ENCODE data around the gene TPTE. TPM values are rescaled to one million over a fixed set of nuclear protein-coding genes. Genes with fewer than 3 reads are reported as not detected.
"Not testable (repeated sequence)": the region's sequence is repeated elsewhere in the genome, so short reads cannot be mapped to it uniquely, and the experiment has no call there.

The TPTE gene
- total RNA-seq = not detected
- polyA plus RNA-seq = under 1 TPM in 1 of 2 donors, not detected in 1; 0.16 TPM
- long read RNA-seq, donor 1 = 0 reads
- long read RNA-seq, donor 2, transcript TPTE-204 (24 exons, 2,150 nt) = major isoform, 12 of 22 reads
- long read RNA-seq, donor 2, transcript TPTE-205 (23 exons, 2,542 nt) = minor isoform, 9 of 22 reads
- long read RNA-seq, donor 2, partial matches to known transcripts = 0 of 22 reads
- long read RNA-seq, donor 2, other reads (novel, unspliced or antisense) = 0 of 22 reads
- long read RNA-seq, donor 3 = 0 reads

- no peaks in the 10 kb centered on the region for H3K27me3 ChIP-seq
- TF ChIP-seq CTCF (IDR thresholded peaks at IDR 0.05) (no peak), EP300 (IDR thresholded peaks at IDR 0.05) (no peak)
- no peak within 1 kb of the TSS for H3K27ac ChIP-seq
- H3K36me3 ChIP-seq = no peaks in the 10 kb centered on the region
- WGBS, 3 donors = 52 to 71% (median 64%) methylated on average over 63 to 66 of the region's 66 CpGs
- intact Hi-C loops (cut with DNase I) = no loop called here
- no peak for DNase-seq
- peaks cover 0 to 8% of the 10 kb centered on the region in 2 donors for H3K9me3 ChIP-seq
- no peak within 1 kb of the TSS for H3K4me3 ChIP-seq
- no peaks in the 10 kb centered on the region for H3K4me1 ChIP-seq (ENCODE audit: insufficient read depth)
Measured at GRCh38 chr21:10521091-10521598, at the start of gene TPTE. TPTE (plus strand) TSS chr21:10521583; CDS start chr21:10538724, 17,141 bp downstream.

GRCh38 chr21:10471999-10472398 is 49.4 kb upstream of the TPTE start:
- H3K9me3 ChIP-seq; H3K36me3 ChIP-seq; DNase-seq; H3K27me3 ChIP-seq; intact Hi-C loops (cut with DNase I); H3K4me3 ChIP-seq; H3K4me1 ChIP-seq (ENCODE audit: insufficient read depth); H3K27ac ChIP-seq: not testable (repeated sequence)

GRCh38 chr21:10477794-10478193 is 43.6 kb upstream of the TPTE start:
- intact Hi-C loops (cut with DNase I); H3K9me3 ChIP-seq; DNase-seq; H3K36me3 ChIP-seq; H3K27me3 ChIP-seq; H3K4me3 ChIP-seq; H3K4me1 ChIP-seq (ENCODE audit: insufficient read depth); H3K27ac ChIP-seq: not testable (repeated sequence)
- WGBS, 3 donors = 47 to 55% (median 52%) methylated on average over 7 of the region's 7 CpGs

GRCh38 chr21:10479875-10480274 is 41.5 kb upstream of the TPTE start:
- H3K36me3 ChIP-seq; H3K27ac ChIP-seq; H3K4me1 ChIP-seq (ENCODE audit: insufficient read depth); H3K4me3 ChIP-seq; DNase-seq; H3K27me3 ChIP-seq; intact Hi-C loops (cut with DNase I); H3K9me3 ChIP-seq: not testable (repeated sequence)
- WGBS, 3 donors = 27 to 43% (median 32%) methylated on average over 4 of the region's 4 CpGs

GRCh38 chr21:10484864-10485263 is 36.5 kb upstream of the TPTE start:
- WGBS, 3 donors = 54 to 61% (median 59%) methylated on average over 3 of the region's 3 CpGs
- H3K9me3 ChIP-seq; H3K27me3 ChIP-seq; H3K27ac ChIP-seq; H3K4me1 ChIP-seq (ENCODE audit: insufficient read depth); H3K36me3 ChIP-seq; H3K4me3 ChIP-seq; DNase-seq; intact Hi-C loops (cut with DNase I): not testable (repeated sequence)

GRCh38 chr21:10490453-10490852 is 30.9 kb upstream of the TPTE start:
- DNase-seq; H3K9me3 ChIP-seq; H3K27ac ChIP-seq; H3K4me1 ChIP-seq (ENCODE audit: insufficient read depth); H3K27me3 ChIP-seq; intact Hi-C loops (cut with DNase I); H3K36me3 ChIP-seq; H3K4me3 ChIP-seq: not testable (repeated sequence)
- WGBS, 3 donors = 53 to 55% (median 55%) methylated on average over 3 of the region's 3 CpGs

- H3K4me3 ChIP-seq = no peak overlapping the region
- DNase-seq = no peak
- TF ChIP-seq POLR2A (IDR thresholded peaks at IDR 0.05) = no peak
- TF ChIP-seq EP300 (IDR thresholded peaks at IDR 0.05) = no peak
- TF ChIP-seq CTCF (IDR thresholded peaks at IDR 0.05) = no peak
- no peaks in the 10 kb centered on the region for H3K27me3 ChIP-seq
- H3K4me1 ChIP-seq (ENCODE audit: insufficient read depth) = no peaks in the 10 kb centered on the region
- intact Hi-C loops (cut with DNase I) = no loop called here
- H3K36me3 ChIP-seq = no peaks in the 10 kb centered on the region
- 60 to 68% (median 65%) methylated on average over 6 of the region's 6 CpGs for WGBS, 3 donors
- H3K9me3 ChIP-seq = peaks cover 0 to 3% of the 10 kb centered on the region in 2 donors
- no peak overlapping the region for H3K27ac ChIP-seq
Measured at GRCh38 chr21:10511116-10511515, 10.3 kb upstream of the TPTE start.

GRCh38 chr21:10516889-10517288 is 4.5 kb upstream of the TPTE start:
- H3K36me3 ChIP-seq; H3K4me1 ChIP-seq (ENCODE audit: insufficient read depth); H3K27ac ChIP-seq; intact Hi-C loops (cut with DNase I); H3K27me3 ChIP-seq; H3K4me3 ChIP-seq; DNase-seq: not testable (repeated sequence)
- peaks cover 0 to 11% of the 10 kb centered on the region in 2 donors for H3K9me3 ChIP-seq
- 75 to 86% (median 76%) methylated on average over 3 of the region's 3 CpGs for WGBS, 3 donors

- DNase-seq; H3K27ac ChIP-seq; intact Hi-C loops (cut with DNase I); H3K36me3 ChIP-seq; H3K4me3 ChIP-seq; H3K4me1 ChIP-seq (ENCODE audit: insufficient read depth); H3K27me3 ChIP-seq: not testable (repeated sequence)
- WGBS, 3 donors = 72 to 78% (median 76%) methylated on average over 10 of the region's 10 CpGs
- peaks cover 0 to 11% of the 10 kb centered on the region in 2 donors for H3K9me3 ChIP-seq
Measured at GRCh38 chr21:10517904-10518303, 3.5 kb upstream of the TPTE start.

GRCh38 chr21:10521835-10522500 is 585 bp downstream of the TPTE start:
- DNase-seq; H3K4me1 ChIP-seq (ENCODE audit: insufficient read depth); H3K36me3 ChIP-seq; H3K27ac ChIP-seq; H3K9me3 ChIP-seq; intact Hi-C loops (cut with DNase I); H3K27me3 ChIP-seq; H3K4me3 ChIP-seq: not testable (repeated sequence)
- WGBS, 3 donors = 52 to 68% (median 64%) methylated on average over 69 to 75 of the region's 75 CpGs
